GM21717 (cell line): Measurements from ENCODE around the gene TANGO6.

ENCODE experiments used
- ATAC-seq: cut with Tn5 transposase; IDR thresholded peaks from one replicate; pipeline ENCODE4 v1.9.1; 2021; ENCODE audit warnings: mild to moderate bottlenecking, moderate library complexity; ENCODE audit not compliant: unreplicated experiment

The TANGO6 gene

GRCh38 chr16:69133373-69133954, 290.1 kb downstream of the TANGO6 start:
- ATAC-seq, result no peak
